ENCODE data around the gene RMND5B.
"Not testable (repeated sequence)": the region's sequence is repeated elsewhere in the genome, so short reads cannot be mapped to it uniquely, and the experiment has no call there.

RMND5B gene

DNA sequence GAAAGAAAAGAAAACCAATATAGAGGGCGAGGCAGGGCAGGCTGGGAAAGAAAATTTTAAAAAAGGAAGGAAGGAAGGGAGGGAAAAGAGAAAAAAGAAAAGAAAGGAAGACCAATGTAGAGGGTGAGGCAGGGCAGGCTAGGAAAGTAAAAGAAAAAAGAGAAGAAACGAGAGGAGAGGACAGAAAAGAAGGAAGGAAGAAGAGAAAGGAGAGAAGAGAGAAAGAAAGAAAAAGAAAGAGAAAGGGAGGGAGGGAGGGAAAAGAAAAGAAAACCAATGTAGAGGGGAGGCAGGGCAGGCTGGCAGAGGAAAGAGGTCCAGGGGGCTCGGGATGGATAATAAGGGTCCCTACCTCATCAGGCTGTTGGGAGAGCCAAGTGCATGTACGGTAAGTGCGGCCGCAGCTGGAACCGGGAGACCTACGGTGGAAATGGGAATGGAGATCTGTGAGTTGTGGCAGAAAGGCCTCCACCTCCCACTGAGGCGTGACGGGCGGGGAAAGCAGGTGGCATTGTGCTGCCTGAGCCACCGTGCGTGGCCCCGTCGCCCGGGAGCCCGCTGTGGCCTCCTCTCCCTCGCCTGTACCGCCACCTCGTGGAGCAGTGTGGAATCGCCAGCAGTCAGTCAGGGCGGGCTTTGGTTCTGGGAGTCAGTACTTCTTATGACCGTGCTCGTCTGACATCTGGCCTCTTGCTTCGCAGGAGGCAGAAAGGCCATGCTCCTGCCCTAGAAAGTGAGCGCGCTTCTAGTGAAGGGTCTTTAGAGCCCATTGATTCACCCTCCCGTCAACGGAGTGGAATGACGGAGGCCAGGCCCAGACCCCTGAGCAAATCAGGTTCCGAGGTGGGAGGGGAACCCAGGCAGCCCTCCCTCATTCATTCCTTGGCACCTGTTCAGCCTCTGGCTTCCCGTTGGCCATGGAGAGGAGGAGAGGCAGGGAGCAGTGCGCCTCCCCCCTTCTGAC, 33.2 kb downstream of the RMND5B start:
- peak in 50 of 51 donors; percentile 9 to 88 (median 63) for DNase-seq

- DNase-seq = no peak
Measured at GRCh38 chr5:178165581-178165980, 34.8 kb downstream of the RMND5B start.

DNA sequence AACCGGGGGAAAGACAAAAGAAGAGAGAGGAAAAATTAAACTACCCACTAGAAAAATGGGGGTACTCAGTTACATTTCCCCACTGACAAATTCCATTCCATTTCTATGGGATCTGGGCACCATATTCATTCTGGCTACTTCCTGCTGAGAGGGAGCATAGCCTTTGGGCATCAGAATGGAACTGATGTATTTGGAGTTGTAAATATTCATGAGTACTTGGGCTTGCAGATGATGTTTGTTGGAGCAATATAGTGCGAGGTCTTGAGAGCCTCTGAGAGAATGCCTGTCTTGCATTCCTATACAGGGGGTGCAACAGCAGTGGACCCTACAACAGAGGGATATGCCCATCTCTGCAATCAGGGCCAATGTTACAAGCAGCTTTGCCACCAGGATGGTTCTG, 39.6 kb downstream of the RMND5B start:
- DNase-seq = no peak

GRCh38 chr5:178174456-178174855, 43.6 kb downstream of the RMND5B start:
- no peak for DNase-seq

- no peak for DNase-seq
Measured at GRCh38 chr5:178176791-178177190, 46.0 kb downstream of the RMND5B start.

- no peak for DNase-seq
Measured at GRCh38 chr5:178177569-178177968, 46.8 kb downstream of the RMND5B start.

DNA sequence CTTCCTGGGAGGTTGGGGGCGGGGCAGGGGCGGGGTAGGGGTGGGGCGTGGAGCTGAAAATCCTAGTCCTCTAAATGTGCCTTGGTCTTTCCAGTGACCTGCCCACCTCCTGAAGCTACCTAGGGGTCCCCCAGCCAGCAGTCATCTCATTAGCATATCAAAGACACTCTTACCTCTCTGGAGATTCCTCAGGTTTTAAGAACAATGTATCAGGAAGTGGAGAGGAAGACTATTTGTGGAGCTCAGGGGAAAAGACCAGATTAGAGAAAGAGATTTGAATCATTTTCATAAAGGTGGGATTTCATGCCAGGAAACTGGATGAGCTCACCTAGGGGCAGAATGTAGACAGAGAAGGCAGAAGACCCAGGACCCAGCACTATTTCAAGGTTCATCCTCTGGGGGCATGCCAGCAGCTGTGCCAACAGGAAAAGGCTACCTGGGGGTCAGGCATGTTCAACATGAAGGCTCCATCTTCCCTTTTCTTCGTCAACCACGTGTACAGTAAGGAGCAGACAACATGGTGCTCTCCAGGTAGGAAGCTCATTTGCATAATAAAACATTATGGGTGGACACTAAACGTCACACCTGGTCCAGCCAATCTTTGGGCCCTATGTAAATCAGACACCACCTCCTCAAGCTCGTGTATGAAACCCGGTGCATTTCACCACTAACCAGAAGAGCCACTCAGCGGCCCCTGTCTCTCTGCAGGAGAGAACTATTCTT, 49.5 kb downstream of the RMND5B start:
- DNase-seq = no peak

DNA sequence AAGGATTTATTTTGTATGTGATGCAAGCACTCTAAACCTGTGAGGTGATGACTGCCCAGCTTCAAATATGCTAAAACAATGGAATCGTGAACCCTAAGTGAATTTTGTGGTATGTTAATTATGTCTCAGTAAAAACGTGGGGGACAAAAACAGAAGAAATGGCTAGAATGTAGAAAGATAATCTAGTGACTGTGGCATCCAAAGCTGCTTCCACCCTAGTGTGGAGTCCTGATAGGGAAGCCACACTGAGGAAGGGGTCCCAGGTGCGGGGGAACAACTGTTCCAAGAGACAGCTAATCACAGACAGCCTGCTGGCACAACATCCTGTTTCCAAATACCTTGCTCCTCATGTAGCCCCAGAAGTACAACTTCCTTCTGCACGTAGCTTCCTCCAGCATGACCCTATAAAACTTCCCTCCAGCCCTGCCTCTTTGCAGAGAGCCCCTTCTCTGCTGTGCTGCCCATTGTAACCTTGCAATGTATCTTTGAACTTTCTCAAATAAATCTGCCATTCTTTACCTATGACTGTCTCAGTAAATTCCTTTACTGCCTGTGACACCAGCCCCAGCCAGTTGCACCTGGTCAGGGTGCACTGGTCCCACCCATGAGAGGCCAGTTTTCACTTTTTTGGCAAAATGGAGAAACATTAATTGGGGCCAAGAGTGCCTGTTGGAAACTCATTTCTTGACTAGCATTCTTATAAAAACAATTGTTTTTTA, 51.5 kb downstream of the RMND5B start:
- no peak for DNase-seq

DNA sequence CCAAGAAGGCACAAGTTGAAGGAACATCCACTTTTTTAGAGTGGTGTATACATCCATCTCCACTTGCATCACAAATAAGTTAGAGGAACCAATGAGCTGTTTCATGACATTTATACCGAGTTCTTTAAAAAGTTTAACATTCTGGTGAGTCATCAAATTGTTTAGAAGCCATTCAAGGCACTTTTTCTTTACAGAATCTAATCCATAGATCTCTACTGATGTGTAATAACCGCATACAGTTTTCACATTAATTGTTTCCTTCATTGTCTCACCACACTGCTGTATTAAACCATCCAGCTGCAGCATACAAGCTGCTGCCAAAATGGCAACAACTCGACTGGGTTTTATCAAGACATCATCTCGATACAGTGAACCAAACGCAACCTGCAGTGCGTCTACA, 55.6 kb downstream of the RMND5B start:
- DNase-seq = no peak

- DNase-seq = no peak
Measured at GRCh38 chr5:178187014-178187413, 56.2 kb downstream of the RMND5B start, which contains the start of gene GMCL2. Gene GMCL2, minus strand, starts transcription at chr5:178187371. Its CDS starts 72 bp downstream, at chr5:178187299.

DNA sequence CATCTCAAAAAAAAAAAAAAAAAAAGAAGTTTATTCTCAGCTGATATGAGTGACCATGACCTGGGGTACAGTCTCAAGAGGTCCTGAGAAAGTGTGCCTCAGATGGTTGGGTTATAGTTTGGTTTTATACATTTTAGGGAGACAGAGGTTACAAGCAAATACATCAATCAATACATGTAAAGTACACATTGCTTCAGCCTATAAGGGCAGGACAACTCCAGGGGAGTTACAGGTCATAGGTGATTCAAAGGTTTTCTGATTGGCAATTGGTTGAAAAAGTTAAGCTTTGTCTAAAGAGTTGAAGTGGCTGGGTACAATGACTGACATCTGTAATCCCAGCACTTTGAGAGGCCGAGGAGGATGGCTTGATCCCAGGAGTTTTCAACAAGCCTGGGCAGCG, 58.6 kb downstream of the RMND5B start:
- DNase-seq = no peak

GRCh38 chr5:178191661-178192060, 60.8 kb downstream of the RMND5B start:
- no peak for DNase-seq

GRCh38 chr5:178192244-178192643, 61.4 kb downstream of the RMND5B start:
- DNase-seq = no peak

GRCh38 chr5:178192787-178193186, 62.0 kb downstream of the RMND5B start:
- no peak for DNase-seq

GRCh38 chr5:178193251-178193809, 62.5 kb downstream of the RMND5B start:
- no peak for DNase-seq

DNA sequence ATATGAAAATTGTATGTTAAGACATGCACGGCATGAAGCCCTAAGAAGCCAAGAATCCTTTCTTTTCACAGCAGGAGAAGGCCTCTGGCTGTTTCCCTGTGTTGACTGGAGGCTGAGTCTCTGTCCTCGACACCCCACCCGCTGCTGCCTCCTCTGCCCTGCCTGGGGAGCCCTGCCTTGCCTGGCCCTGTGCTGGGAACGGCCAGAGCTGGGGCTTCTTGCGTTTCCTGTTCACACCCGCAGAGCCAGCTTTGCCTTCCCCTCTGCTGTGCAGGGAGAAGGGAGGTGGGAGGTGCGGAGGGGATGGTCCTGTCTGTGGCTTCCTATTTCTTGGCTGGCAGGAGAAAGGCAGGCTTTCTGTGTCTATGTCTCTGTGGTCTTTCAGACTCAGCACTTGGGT, 63.2 kb downstream of the RMND5B start:
- DNase-seq = no peak

DNA sequence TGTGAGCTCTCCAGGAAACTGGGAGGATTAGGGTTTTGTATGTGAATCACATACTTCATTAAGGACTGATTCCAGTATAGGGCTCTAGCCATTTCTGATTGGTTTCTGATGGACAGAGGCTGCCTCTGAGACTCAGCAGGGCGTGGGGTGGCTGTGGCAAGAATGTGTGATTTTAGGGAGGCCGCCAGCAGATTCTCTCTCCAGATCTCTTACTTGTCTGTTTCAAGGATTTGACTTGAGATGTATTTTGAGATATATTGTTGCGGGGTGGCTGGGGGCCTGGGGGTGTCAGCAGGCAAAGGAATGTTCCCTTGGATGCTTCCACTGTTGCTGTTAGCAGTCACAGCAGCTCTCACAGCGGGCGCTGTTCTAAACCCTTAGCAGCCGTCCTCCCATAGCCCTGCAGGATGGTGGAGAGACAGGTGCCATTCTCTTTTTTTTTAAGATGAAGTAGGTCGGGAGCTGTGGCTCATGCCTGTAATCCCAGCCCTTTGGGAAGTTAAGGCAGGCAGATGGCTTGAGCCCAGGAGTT, 65.5 kb downstream of the RMND5B start:
- no peak for DNase-seq

DNA sequence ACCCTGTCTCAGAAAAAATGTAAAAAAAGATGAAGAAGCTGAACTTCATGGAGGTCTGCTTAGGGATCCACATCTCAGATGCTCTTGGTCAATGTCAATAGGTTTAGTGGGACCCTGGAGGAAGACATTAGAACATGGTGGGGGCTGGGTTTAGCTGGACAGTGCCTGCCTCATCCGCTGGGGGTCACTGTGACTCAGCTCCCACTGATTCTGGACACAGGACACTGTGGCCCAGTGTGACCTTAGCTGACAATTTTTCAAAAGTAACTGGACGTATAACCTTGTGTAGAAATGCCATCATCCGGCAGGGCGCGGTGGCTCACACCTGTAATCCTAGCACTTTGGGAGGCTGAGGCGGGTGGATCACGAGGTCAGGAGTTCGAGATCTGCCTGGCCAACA, 66.2 kb downstream of the RMND5B start:
- no peak for DNase-seq

DNA sequence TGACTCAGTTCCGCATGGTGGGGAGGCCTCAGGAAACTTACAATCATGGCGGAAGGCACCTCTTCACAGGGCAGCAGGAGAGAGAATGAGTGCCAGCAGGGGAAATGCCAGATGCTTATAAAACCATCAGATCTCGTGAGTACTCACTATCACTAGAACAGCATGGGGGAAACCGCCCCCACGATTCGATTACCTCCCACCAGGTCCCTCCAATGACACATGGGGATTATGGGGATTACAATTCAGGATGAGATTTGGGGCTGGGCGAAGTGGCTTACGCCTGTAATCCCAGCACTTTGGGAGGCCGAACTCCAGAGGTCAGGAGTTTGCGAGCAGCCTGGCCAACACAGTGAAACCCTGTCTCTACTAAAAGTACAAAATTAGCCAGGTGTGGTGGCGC, 67.3 kb downstream of the RMND5B start:
- DNase-seq = not testable (repeated sequence)

GRCh38 chr5:178198706-178199105, 67.9 kb downstream of the RMND5B start:
- DNase-seq = no peak
